ENCODE results near the gene CCSER1. TPM values are rescaled to one million over a fixed set of nuclear protein-coding genes. Genes with fewer than 3 reads are reported as not detected.

Gene CCSER1
- total and polyA plus RNA-seq, 2 experiments from 2014 or later, result 2.9 to 3.4 TPM

- H3K4me1 Mint-ChIP-seq, result no peaks in the 10 kb centered on the region; the same call in 2 of the 3 replicates
- Histone ChIP-seq H3K4me1 (ENCODE audit: insufficient read depth) (no peaks in the 10 kb centered on the region), H3F3A (replicated peaks; ENCODE audit: low read depth) (no peaks in the 10 kb centered on the region), H3K9me2 (ENCODE audit: insufficient read depth) (no peaks in the 10 kb centered on the region), H4K20me1 (replicated peaks; ENCODE audit: insufficient read depth) (no peaks in the 10 kb centered on the region), H3K27ac (ENCODE audit: low read depth) (no peak overlapping the region), H3K27me3 (ENCODE audit: insufficient read depth) (no peaks in the 10 kb centered on the region), H3K79me2 (replicated peaks; ENCODE audit: insufficient read depth) (no peaks in the 10 kb centered on the region), H3K36me3 (ENCODE audit: insufficient read depth) (0 out of 2 replicates have a peak, but pooled peaks cover 3% of the 10 kb centered on the region), H2AFZ (no peak overlapping the region), H3K4me2 (no peak overlapping the region), H3K4me3 (no peak overlapping the region)
- no peaks in the 10 kb centered on the region for H3K27me3 Mint-ChIP-seq (ENCODE audit: insufficient read depth, low read depth, poor library complexity)
- DNase-seq (ENCODE audit: low spot score) (peak; percentile 30), ATAC-seq (no peak)
- peak overlapping the region; percentile 32; the same call in 1 of the 2 replicates for H3K27ac Mint-ChIP-seq
- no peaks in the 10 kb centered on the region for H3K9me3 Mint-ChIP-seq
- TF ChIP-seq NANOG (IDR thresholded peaks at IDR 0.05; ENCODE audit: borderline replicate concordance) (no peak), CREB1 (CRISPR knock-in tag; IDR thresholded peaks at IDR 0.05; ENCODE audit: low read depth) (no peak), EZH2phosphoT487 (IDR thresholded peaks at IDR 0.05; ENCODE audit: unreplicated experiment) (no peak), ZNF114 (CRISPR knock-in tag; IDR thresholded peaks at IDR 0.05) (no peak), CTCF (conservative IDR thresholded peaks at IDR 0.05; ENCODE audit: low read depth in 2 of 2) (no peak), ETS1 (IDR thresholded peaks at IDR 0.05) (no peak), EZH2 (IDR thresholded peaks at IDR 0.05; ENCODE audit: low read depth, unreplicated experiment) (no peak), JUNB (IDR thresholded peaks at IDR 0.05; ENCODE audit: unreplicated experiment) (no peak)
- no peak overlapping the region for H3K4me3 Mint-ChIP-seq
- no peaks in the 10 kb centered on the region for H3K36me3 Mint-ChIP-seq (ENCODE audit: low read depth)
Measured at GRCh38 chr4:90174621-90175023, 47.4 kb downstream of the CCSER1 start.

- H3K27ac ChIP-seq (ENCODE audit: low read depth), result no peak overlapping the region
- no peaks in the 10 kb centered on the region for H3K36me3 ChIP-seq (ENCODE audit: insufficient read depth)
- H3K9me2 ChIP-seq (ENCODE audit: insufficient read depth), result no peaks in the 10 kb centered on the region
- no peaks in the 10 kb centered on the region for H4K20me1 ChIP-seq (replicated peaks; ENCODE audit: insufficient read depth)
- H3F3A ChIP-seq (replicated peaks; ENCODE audit: low read depth), result no peaks in the 10 kb centered on the region
- no peaks in the 10 kb centered on the region for H3K27me3 ChIP-seq (ENCODE audit: insufficient read depth)
- no peak overlapping the region for H2AFZ ChIP-seq
- H3K9me3 Mint-ChIP-seq, result no peaks in the 10 kb centered on the region
- no peak overlapping the region for H3K4me2 ChIP-seq
- no peak overlapping the region for H3K4me3 ChIP-seq
- ATAC-seq, result no peak; the same call in 2 of the 3 replicates
- no peak overlapping the region for H3K27ac Mint-ChIP-seq
- H3K4me1 Mint-ChIP-seq, result peaks cover 15% of the 10 kb centered on the region
- H3K4me3 Mint-ChIP-seq, result no peak overlapping the region
- H3K79me2 ChIP-seq (replicated peaks; ENCODE audit: insufficient read depth), result no peaks in the 10 kb centered on the region
- H3K36me3 Mint-ChIP-seq (ENCODE audit: low read depth), result no peaks in the 10 kb centered on the region
- DNase-seq (ENCODE audit: low spot score), result no peak
- peaks cover 4% of the 10 kb centered on the region; the same call in 1 of the 2 replicates for H3K4me1 ChIP-seq (ENCODE audit: insufficient read depth)
- H3K27me3 Mint-ChIP-seq (ENCODE audit: insufficient read depth, low read depth, poor library complexity), result no peaks in the 10 kb centered on the region
- TF ChIP-seq REST (IDR thresholded peaks at IDR 0.05; ENCODE audit: unreplicated experiment) (no peak), STAT1 (IDR thresholded peaks at IDR 0.05; ENCODE audit: unreplicated experiment) (no peak), EZH2phosphoT487 (IDR thresholded peaks at IDR 0.05; ENCODE audit: unreplicated experiment) (no peak), ETS1 (IDR thresholded peaks at IDR 0.05) (no peak), NANOG (IDR thresholded peaks at IDR 0.05; ENCODE audit: borderline replicate concordance) (no peak), JUNB (IDR thresholded peaks at IDR 0.05; ENCODE audit: unreplicated experiment) (no peak), CREB1 (CRISPR knock-in tag; IDR thresholded peaks at IDR 0.05; ENCODE audit: low read depth) (no peak), EZH2 (IDR thresholded peaks at IDR 0.05; ENCODE audit: low read depth, unreplicated experiment) (no peak), ZNF331 (CRISPR knock-in tag; IDR thresholded peaks at IDR 0.05; ENCODE audit: low read depth) (no peak), POLR2AphosphoS5 (IDR thresholded peaks at IDR 0.05; ENCODE audit: low read depth) (no peak), ZNF114 (CRISPR knock-in tag; IDR thresholded peaks at IDR 0.05) (no peak), CTCF (conservative IDR thresholded peaks at IDR 0.05; ENCODE audit: low read depth in 2 of 2) (no peak)
Measured at GRCh38 chr4:90181644-90182043, 54.5 kb downstream of the CCSER1 start.
